K562 (cell line): Measurements from ENCODE around the gene HPN. TPM values are rescaled to one million over a fixed set of nuclear protein-coding genes. Genes with fewer than 3 reads are reported as not detected.

ENCODE experiments used
- ARID2 ChIP-seq: fragments of 450-650 bp; IDR thresholded peaks from 2 replicates; pipeline ENCODE4 v1.6.1; 2017; ENCODE audit warnings: antibody characterized with exemption, mild to moderate bottlenecking
- CBX3 ChIP-seq, 2 experiments: IDR thresholded peaks; 1 replicate in 1 of 2; 2 replicates in 1 of 2; pipeline ENCODE4 v1.6.1; 2012; ENCODE audit warnings: inconsistent platforms in 2 of 2, low read length in 2 of 2, borderline replicate concordance in 1 of 2, control low read depth in 1 of 2
- HDAC3 ChIP-seq: fragments of 450-650 bp; IDR thresholded peaks from 2 replicates; pipeline ENCODE4 v1.6.1; 2018; ENCODE audit warnings: borderline replicate concordance, mild to moderate bottlenecking, moderate library complexity; ENCODE audit not compliant: partially characterized antibody
- HDAC8 ChIP-seq: fragments of 450-650 bp; IDR thresholded peaks from 2 replicates; pipeline ENCODE4 v1.6.1; 2016; ENCODE audit warnings: mild to moderate bottlenecking, missing genetic modification characterization, moderate library complexity, missing compliant biosample characterization
- JUND ChIP-seq, 2 experiments: IDR thresholded peaks; 2 replicates in 1 of 2; 3 replicates in 1 of 2; pipeline ENCODE4 v1.6.1; 2011; ENCODE audit warnings: borderline replicate concordance in 2 of 2, low read depth in 2 of 2, low read length in 2 of 2, improper control_type of control experiment in 1 of 2, missing biosample characterization in 1 of 2, missing genetic modification characterization in 1 of 2, missing genetic modification reagents in 1 of 2
- KAT7 ChIP-seq: sonication (generic); formaldehyde crosslinking; IDR thresholded peaks from 2 replicates; pipeline ENCODE4 v1.8.0; 2022; ENCODE audit warnings: missing genetic modification reagents, mild to moderate bottlenecking, borderline replicate concordance
- PRMT5 ChIP-seq: sonication (generic); formaldehyde crosslinking; IDR thresholded peaks from 2 replicates; pipeline ENCODE4 v1.5.0; 2020; ENCODE audit warnings: missing genetic modification reagents
- RCOR1 ChIP-seq, 2 experiments: IDR thresholded peaks; 2 replicates each; pipeline ENCODE4 v1.6.1; 2012; ENCODE audit warnings: low read depth in 2 of 2, low read length in 2 of 2, borderline replicate concordance in 1 of 2, improper control_type of control experiment in 1 of 2
- TCFL5 ChIP-seq: fragments of 250-450 bp; sonication (Bioruptor Pico); conservative IDR thresholded peaks from 2 replicates; pipeline ENCODE4 v1.6.1; 2021; ENCODE audit warnings: mild to moderate bottlenecking, moderate library complexity, matching md5 sums
- ZNF133 ChIP-seq: fragments of 250-450 bp; sonication (Bioruptor Pico); IDR thresholded peaks from 2 replicates; pipeline ENCODE4 v1.4.0; 2020; ENCODE audit warnings: mild to moderate bottlenecking
- polyA plus RNA-seq, 8 experiments: library from polyadenylated mRNA; depleted of rRNA in 4 of 8; stranded (reverse) in 5 of 8; unstranded in 3 of 8; fragments of >200 nt; fragmentation: Nextera tagmentation in 2 of 8; fragmentation: Illumina TruSeq in 1 of 8; extraction: Ambion mirVana in 2 of 8; extraction: Trizol in 1 of 8; gene quantifications; 2 replicates each; pipeline versions ENCODE4 v1.2.1 to v1.2.3, GENCODE V29; 2011 to 2014; ENCODE audit warnings: inconsistent platforms in 1 of 8, missing spikeins in 1 of 8
- total RNA-seq, 7 experiments: library from RNA; depleted of rRNA in 6 of 7; stranded (reverse); fragments of >200 nt in 6 of 7; fragmentation: Illumina TruSeq in 2 of 7; extraction: Trizol in 2 of 7; gene quantifications; 2 replicates each; pipeline versions ENCODE4 v1.2.1 to v1.2.3, GENCODE V29; 2011 to 2021; ENCODE audit warnings: low replicate concordance in 1 of 7
- TF ChIP-seq, protein P1 (sequence below): fragments of 200-800 bp; sonication (Bioruptor generic); IDR thresholded peaks from 2 replicates; pipeline ENCODE4 v1.6.1; 2017; ENCODE audit warnings: missing genetic modification characterization, missing compliant biosample characterization
- TF ChIP-seq, protein P2 (sequence below): fragments of 450-650 bp; formaldehyde crosslinking; conservative IDR thresholded peaks from 2 replicates; pipeline ENCODE4 v1.4.0; 2022; ENCODE audit warnings: mild to moderate bottlenecking, missing genetic modification characterization
- TF ChIP-seq, protein P3 (sequence below): fragments of 250-450 bp; sonication (Bioruptor Pico); IDR thresholded peaks from 2 replicates; pipeline ENCODE4 v1.8.0; 2022; ENCODE audit warnings: inconsistent platforms, mild to moderate bottlenecking, moderate library complexity, borderline replicate concordance

Gene HPN
- total and polyA plus RNA-seq, 9 of the 15 experiments (the other 6 are each of a cell fraction or from before 2014, with no cell fraction given): 0.10 to 0.20 TPM; not detected in 7

DNA sequence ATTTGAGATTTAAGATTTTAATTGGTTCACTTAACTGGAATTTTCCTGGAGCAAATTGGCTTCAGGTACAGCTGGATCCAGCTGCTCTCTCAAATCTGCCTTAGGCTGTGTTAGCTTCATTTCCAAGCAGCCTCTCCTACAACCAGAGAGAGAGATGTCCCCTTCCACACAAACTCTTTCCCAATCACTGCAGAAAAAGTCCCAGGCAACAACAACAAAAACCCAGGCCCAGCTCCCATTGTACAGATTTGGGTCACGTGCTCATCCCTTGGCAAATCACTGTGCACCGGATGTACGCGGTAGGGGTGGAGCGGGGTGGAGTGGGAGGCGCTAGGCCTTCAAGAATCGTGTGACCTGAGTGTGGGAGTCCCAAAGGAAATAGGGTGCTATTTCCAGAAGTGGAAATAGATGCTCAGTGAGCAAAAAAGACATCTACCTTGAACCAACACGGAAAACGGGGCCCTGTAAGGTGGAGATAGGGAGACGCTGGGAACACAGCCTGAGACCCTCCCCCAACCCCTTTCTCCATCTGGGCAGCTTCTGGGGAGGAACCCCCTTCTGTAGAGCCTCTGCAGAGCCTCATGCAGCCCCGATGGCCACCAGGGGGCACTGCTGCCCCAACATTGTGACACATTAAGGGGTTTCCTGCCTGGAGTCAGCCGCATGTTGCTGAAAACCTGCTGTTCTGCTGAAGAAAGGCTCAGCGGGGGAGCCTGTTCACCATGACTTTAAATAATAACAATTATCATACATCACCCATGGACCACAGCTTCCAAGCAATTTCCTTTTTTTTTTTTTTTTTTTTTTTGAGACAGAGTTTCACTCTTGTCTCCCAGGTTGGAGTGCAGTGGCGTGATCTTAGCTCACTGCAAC lies 25.4 kb downstream of the HPN start (continued):
- TF ChIP-seq HDAC8 (tag) (no peak), ZNF133 (CRISPR knock-in tag) (no peak), PRMT5 (no peak), KAT7 (CRISPR knock-in tag) (no peak), JUND (IDR thresholded peaks at IDR 0.05; ENCODE audit: borderline replicate concordance, low read depth, low read length) (peak; percentile 37; the same call in 1 of the 2 replicates), JUND (tag; IDR thresholded peaks at IDR 0.05; ENCODE audit: borderline replicate concordance, low read depth, low read length) (no peak), HDAC3 (no peak), ARID2 (no peak), TCFL5 (no peak), CBX3 (IDR thresholded peaks at IDR 0.05; ENCODE audit: borderline replicate concordance in 1 of 2, low read length in 2 of 2) (peak in 1 of 2 experiments; percentile 24; a peak in 1 of 3 replicates), RCOR1 (IDR thresholded peaks at IDR 0.05; ENCODE audit: borderline replicate concordance in 1 of 2, low read depth in 2 of 2, low read length in 2 of 2) (peak in 1 of 2 experiments; percentile 44; a peak in 2 of 4 replicates)
- TF ChIP-seq, protein P1, sequence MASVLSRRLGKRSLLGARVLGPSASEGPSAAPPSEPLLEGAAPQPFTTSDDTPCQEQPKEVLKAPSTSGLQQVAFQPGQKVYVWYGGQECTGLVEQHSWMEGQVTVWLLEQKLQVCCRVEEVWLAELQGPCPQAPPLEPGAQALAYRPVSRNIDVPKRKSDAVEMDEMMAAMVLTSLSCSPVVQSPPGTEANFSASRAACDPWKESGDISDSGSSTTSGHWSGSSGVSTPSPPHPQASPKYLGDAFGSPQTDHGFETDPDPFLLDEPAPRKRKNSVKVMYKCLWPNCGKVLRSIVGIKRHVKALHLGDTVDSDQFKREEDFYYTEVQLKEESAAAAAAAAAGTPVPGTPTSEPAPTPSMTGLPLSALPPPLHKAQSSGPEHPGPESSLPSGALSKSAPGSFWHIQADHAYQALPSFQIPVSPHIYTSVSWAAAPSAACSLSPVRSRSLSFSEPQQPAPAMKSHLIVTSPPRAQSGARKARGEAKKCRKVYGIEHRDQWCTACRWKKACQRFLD (CRISPR knock-in tag): no peak
- TF ChIP-seq, protein P2, sequence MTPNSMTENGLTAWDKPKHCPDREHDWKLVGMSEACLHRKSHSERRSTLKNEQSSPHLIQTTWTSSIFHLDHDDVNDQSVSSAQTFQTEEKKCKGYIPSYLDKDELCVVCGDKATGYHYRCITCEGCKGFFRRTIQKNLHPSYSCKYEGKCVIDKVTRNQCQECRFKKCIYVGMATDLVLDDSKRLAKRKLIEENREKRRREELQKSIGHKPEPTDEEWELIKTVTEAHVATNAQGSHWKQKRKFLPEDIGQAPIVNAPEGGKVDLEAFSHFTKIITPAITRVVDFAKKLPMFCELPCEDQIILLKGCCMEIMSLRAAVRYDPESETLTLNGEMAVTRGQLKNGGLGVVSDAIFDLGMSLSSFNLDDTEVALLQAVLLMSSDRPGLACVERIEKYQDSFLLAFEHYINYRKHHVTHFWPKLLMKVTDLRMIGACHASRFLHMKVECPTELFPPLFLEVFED (CRISPR knock-in tag): no peak
- TF ChIP-seq, protein P3, sequence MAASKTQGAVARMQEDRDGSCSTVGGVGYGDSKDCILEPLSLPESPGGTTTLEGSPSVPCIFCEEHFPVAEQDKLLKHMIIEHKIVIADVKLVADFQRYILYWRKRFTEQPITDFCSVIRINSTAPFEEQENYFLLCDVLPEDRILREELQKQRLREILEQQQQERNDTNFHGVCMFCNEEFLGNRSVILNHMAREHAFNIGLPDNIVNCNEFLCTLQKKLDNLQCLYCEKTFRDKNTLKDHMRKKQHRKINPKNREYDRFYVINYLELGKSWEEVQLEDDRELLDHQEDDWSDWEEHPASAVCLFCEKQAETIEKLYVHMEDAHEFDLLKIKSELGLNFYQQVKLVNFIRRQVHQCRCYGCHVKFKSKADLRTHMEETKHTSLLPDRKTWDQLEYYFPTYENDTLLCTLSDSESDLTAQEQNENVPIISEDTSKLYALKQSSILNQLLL (CRISPR knock-in tag): no peak
